GM19328 (cell line): ENCODE measurements around the gene LRTM2.

Experiments
- ATAC-seq: cut with Tn5 transposase; IDR thresholded peaks from one replicate; pipeline ENCODE4 v1.9.1; 2021; ENCODE audit warnings: mild to moderate bottlenecking, moderate library complexity; ENCODE audit not compliant: unreplicated experiment

LRTM2 gene

GRCh38 chr12:1864456-1864855 lies 44.1 kb downstream of the LRTM2 start:
- no peak for ATAC-seq

DNA sequence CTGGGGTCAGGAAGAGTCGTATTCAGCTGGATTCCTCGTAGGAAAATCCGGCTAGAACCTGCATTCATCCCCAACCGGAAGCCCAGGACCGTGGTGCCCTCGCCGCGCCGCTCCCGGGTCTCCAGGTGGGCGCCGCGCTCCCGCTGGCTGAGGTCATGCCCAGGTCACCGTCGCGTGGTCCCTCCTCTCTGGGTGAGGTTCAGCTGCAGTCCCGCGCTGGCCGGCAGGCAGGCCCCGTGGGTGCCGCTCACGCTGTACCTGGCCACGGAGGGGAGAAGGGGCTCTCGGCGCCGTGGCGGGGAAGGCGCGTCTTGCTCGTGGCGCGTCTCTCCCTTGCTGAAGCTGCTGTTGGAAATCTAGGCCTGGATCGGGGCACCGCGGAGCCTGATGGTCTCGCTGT lies 44.5 kb downstream of the LRTM2 start:
- ATAC-seq = no peak

- no peak for ATAC-seq
Observed at GRCh38 chr12:1865284-1865866, 45.0 kb downstream of the LRTM2 start.

GRCh38 chr12:1869145-1869544 lies 48.8 kb downstream of the LRTM2 start:
- no peak for ATAC-seq

DNA sequence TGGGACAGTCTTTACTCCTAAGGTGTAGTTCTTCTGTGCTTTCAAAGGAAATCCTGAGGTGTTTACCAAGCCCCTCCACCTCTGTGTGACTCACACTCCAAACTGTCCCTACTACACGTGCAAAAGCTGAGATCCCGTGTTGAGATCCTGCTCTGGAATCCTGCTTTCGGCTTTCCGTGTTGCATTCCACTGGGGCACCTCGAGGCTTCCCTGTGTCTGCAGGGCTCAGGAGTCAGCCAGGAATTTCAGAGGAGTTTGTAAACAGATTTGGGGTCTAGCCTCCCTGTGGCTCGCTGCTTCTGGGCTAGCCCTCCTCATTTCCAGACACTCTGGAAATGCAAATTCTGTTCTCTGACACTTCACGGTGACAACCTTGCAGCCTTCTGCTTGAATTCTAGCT lies 49.7 kb downstream of the LRTM2 start:
- ATAC-seq = no peak

GRCh38 chr12:1870998-1871917 lies 50.9 kb downstream of the LRTM2 start:
- ATAC-seq = no peak

GRCh38 chr12:1872001-1872400 lies 51.6 kb downstream of the LRTM2 start:
- no peak for ATAC-seq

GRCh38 chr12:1872448-1872847 lies 52.1 kb downstream of the LRTM2 start:
- no peak for ATAC-seq

GRCh38 chr12:1873531-1874510 lies 53.5 kb downstream of the LRTM2 start:
- no peak for ATAC-seq

- no peak for ATAC-seq
Observed at GRCh38 chr12:1875608-1876007, 55.2 kb downstream of the LRTM2 start.

DNA sequence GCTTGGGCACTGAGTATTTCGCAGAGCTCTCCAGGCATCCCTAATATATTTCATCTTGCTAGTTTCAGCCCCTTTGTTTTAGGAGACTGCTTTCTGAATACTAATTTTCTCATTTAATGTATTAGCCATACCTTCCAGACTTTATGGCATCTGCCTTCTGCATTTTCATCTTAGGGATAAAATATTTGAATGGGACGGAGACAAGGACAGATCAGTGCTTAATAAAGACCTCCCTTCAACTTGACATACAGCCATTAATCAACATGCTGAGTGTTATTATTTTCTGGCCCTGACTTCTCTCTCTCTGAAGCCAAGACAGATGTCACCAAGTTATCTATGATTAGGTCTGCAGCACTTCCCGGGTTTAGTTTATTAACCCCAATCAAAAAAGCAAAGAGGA lies 55.7 kb downstream of the LRTM2 start:
- no peak for ATAC-seq

GRCh38 chr12:1877169-1877878 lies 57.0 kb downstream of the LRTM2 start:
- no peak for ATAC-seq

DNA sequence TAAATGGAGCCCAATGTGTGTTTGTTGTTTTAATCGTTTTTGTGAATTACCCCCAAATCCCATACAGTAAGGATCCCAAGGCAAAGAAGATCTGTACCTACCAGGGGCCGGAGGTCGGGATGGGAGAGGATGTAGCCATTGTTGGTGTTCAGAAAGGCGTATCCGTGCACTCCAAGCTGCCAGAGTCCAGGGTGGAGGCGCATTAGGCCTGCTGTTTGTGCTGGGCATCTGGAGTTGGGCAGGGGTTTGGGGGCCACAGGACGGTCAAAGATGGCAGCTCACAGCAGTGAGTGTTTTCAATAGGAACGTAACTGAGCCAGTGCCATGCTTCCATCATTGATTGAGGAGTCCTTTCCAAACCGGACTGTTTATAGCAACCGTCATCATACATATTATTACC lies 57.8 kb downstream of the LRTM2 start:
- no peak for ATAC-seq

DNA sequence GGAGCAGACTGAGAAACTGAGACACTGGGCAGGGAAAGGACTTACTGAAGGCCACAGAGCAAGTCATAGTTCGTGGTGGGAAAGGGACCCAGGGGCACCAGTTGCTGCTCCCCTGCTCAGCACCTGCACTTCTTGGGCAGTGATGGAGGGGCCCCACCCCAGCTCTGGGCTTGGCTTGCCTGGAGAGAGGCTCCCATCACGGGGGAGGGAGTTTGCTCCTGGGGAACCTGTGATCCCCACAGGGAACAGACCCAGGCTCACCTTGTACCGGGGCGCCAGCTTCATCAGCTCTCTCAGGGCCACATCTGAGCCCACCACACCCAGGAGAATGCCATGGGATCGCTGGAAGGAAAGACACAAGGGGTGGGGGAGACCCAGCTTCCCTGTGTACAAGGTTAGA lies 58.3 kb downstream of the LRTM2 start:
- ATAC-seq = no peak

- no peak for ATAC-seq
Observed at GRCh38 chr12:1879633-1880032, 59.3 kb downstream of the LRTM2 start.

DNA sequence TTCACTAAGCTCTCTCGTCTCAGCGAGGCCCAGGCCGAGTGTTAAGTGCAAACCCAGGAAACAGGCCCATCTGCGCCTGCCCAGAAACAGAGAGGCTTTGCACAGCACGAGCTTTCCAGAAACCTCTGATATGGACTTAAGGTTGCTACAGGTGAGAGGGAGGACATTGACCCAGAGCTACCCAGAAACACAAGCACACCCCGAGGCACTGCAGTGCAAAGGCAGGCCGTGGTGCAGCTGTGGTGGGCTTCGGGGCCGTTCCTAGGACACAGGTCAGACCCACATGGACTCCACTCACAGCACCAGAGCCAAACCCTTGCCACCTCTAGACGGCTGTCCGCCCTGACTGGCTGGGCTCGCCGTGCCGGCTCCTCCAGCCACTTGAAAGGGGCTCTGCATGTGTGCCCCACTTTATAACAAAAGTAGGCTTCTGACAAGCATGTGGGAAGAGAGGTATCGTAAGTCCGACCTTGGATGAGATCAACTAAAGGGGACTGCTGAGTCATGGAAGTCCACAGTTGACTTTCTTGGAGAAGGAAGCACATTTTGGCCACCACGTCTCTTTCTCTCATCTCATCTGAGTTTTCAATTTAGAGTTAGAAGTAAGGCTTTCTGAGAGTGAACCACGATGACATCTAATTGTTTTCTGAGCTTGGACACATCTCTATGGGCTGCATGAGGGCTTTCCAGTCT lies 59.9 kb downstream of the LRTM2 start:
- ATAC-seq = no peak

GRCh38 chr12:1880876-1881275 lies 60.5 kb downstream of the LRTM2 start:
- no peak for ATAC-seq

- no peak for ATAC-seq
Observed at GRCh38 chr12:1881301-1881700, 60.9 kb downstream of the LRTM2 start.

- no peak for ATAC-seq
Observed at GRCh38 chr12:1881936-1882335, 61.6 kb downstream of the LRTM2 start.

DNA sequence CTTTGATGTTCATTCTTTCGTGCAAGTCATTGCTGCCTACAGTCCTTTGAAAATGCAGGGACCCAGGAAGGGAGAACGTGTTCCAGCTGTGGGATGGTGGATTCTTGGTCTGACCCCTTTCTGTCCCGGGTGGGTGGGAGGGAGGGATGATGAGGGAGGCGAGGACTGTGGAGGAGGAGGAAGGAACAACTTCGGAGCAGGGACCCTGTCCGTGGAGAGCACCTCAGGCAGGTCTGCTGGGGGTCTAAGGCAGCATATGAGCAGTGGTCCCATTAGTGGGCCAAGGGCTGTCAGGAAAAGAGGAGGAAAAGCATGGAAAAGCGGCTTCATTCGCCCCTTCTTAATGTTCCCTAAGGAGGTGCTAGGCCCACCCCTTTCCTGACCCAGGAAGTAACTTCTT lies 62.0 kb downstream of the LRTM2 start:
- no peak for ATAC-seq
